ENCODE measurements around the gene LST1. TPM values are rescaled to one million over a fixed set of nuclear protein-coding genes. Genes with fewer than 3 reads are reported as not detected.
A peak's percentile ranks its signal among the peaks of the same experiment; 100 is the strongest.

Gene LST1
- total RNA-seq, result 10 to 100 TPM; 16.3 to 34.2 (median 19.2) TPM

GRCh38 chr6:31586008-31586407 is at the start of gene LST1:
TSS of gene LST1 (plus strand) at chr6:31586277. CDS start at chr6:31587300, 1,023 bp downstream.
- TF ChIP-seq, protein P1, sequence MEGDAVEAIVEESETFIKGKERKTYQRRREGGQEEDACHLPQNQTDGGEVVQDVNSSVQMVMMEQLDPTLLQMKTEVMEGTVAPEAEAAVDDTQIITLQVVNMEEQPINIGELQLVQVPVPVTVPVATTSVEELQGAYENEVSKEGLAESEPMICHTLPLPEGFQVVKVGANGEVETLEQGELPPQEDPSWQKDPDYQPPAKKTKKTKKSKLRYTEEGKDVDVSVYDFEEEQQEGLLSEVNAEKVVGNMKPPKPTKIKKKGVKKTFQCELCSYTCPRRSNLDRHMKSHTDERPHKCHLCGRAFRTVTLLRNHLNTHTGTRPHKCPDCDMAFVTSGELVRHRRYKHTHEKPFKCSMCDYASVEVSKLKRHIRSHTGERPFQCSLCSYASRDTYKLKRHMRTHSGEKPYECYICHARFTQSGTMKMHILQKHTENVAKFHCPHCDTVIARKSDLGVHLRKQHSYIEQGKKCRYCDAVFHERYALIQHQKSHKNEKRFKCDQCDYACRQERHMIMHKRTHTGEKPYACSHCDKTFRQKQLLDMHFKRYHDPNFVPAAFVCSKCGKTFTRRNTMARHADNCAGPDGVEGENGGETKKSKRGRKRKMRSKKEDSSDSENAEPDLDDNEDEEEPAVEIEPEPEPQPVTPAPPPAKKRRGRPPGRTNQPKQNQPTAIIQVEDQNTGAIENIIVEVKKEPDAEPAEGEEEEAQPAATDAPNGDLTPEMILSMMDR (IDR thresholded peaks at IDR 0.05), result no peak
- ATAC-seq (ENCODE audit: low FRiP score) (no peak), DNase-seq (ENCODE audit: low spot score) (no peak)

- DNase-seq (ENCODE audit: low spot score), result no peak
- TF ChIP-seq, protein P1 (IDR thresholded peaks at IDR 0.05), result no peak
These were observed 47.2 kb upstream of the LST1 start for GRCh38 chr6:31538805-31539400.

GRCh38 chr6:31540640-31541039 is 45.4 kb upstream of the LST1 start:
- TF ChIP-seq, protein P1 (IDR thresholded peaks at IDR 0.05), result no peak
- DNase-seq (ENCODE audit: low spot score) (no peak), ATAC-seq (ENCODE audit: low FRiP score) (no peak)

More at GRCh38 chr6:31538805-31539400, 47.2 kb upstream of the LST1 start:
- no peak for ATAC-seq (ENCODE audit: low FRiP score)

- DNase-seq (ENCODE audit: low spot score) (peak; percentile 54), ATAC-seq (ENCODE audit: low FRiP score) (no peak)
- TF ChIP-seq, protein P1 (IDR thresholded peaks at IDR 0.05), result no peak
These were observed 44.9 kb upstream of the LST1 start for GRCh38 chr6:31541059-31541657.

GRCh38 chr6:31541658-31542521 is 44.2 kb upstream of the LST1 start, which contains the start of gene DDX39B:
TSS of gene DDX39B (minus strand) at chr6:31542003. CDS start at chr6:31540532, 1,471 bp downstream.
- TF ChIP-seq, protein P1 (IDR thresholded peaks at IDR 0.05), result no peak
- DNase-seq (ENCODE audit: low spot score) (peak; percentile 67), ATAC-seq (ENCODE audit: low FRiP score) (peak; percentile 91)

GRCh38 chr6:31543639-31544038 is 42.4 kb upstream of the LST1 start:
- ATAC-seq (ENCODE audit: low FRiP score) (no peak), DNase-seq (ENCODE audit: low spot score) (no peak)
- TF ChIP-seq, protein P1 (IDR thresholded peaks at IDR 0.05), result no peak
